ENCODE data around the gene LCAT.

DNA sequence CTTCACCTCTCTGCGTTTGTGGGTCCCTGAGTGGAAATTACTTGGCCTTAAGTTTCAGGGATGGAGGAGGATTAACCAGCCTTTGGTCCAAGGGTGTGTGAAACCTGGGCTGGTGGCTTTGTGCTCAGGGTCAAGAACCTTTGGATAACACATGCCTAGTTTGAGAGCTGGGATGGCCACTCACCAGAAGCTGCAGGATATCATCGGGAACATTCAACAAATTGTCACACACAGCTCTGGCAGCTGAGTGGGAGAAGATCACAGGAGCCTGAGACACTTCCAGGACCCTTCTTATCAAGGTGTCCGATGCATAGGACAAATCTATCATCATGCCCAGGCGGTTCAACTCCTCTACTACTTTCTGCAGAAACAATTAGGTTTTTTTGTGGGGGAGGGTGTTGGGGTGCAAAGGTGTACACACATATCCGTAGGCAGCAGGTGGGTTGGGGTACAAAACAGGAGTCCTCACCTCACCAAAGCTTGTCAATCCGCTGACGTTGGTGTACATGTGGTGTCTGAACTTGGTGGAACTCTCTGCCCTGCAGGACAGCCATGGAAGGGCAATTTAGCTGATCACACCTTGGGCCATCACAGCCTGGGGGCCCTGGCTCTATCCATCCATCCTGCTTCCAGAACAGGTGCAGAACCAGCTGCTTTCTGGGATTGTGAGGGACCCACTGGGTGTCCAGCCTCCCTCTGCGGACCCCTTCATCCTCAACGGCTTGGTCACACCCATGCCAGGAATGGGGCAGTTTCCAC is 33.7 kb upstream of the LCAT start:
- TF ChIP-seq CTCF (IDR thresholded peaks at IDR 0.05; ENCODE audit: low read depth, low read length, missing input control) (no peak), REST (IDR thresholded peaks at IDR 0.05) (no peak), JUND (IDR thresholded peaks at IDR 0.05) (no peak)
- TF ChIP-seq, protein P1, sequence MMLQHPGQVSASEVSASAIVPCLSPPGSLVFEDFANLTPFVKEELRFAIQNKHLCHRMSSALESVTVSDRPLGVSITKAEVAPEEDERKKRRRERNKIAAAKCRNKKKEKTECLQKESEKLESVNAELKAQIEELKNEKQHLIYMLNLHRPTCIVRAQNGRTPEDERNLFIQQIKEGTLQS (IDR thresholded peaks at IDR 0.05) = no peak

Data from liver (tissue), 3 donors.